Nephron progenitor cell (in vitro differentiated cells): ENCODE results near the gene PTPRQ.

Experiments used
- DNase-seq: peaks from one replicate; pipeline ENCODE4 v3.0.0; 2021
- H3K27ac Mint-ChIP-seq: 2 replicates; pipeline ENCODE4 v1.8.0; 2021; ENCODE audit warnings: mild to moderate bottlenecking, moderate library complexity, mixed read lengths
- H3K27me3 Mint-ChIP-seq: 2 replicates; pipeline ENCODE4 v1.8.0; 2021; ENCODE audit warnings: mild to moderate bottlenecking, low read depth, mixed read lengths; ENCODE audit not compliant: poor library complexity
- H3K36me3 Mint-ChIP-seq: 2 replicates; pipeline ENCODE4 v1.8.0; 2021; ENCODE audit warnings: low read depth, mixed read lengths
- H3K4me1 Mint-ChIP-seq: 2 replicates; pipeline ENCODE4 v1.8.0; 2021; ENCODE audit warnings: mixed read lengths
- H3K4me3 Mint-ChIP-seq: 2 replicates; pipeline ENCODE4 v1.8.0; 2021; ENCODE audit warnings: mild to moderate bottlenecking, moderate library complexity, mixed read lengths
- H3K9me3 Mint-ChIP-seq: 2 replicates; pipeline ENCODE4 v1.8.0; 2021; ENCODE audit warnings: mild to moderate bottlenecking, moderate library complexity, mixed read lengths
- CTCF ChIP-seq: fragments of 200-600 bp; sonication (generic); IDR thresholded peaks from 2 replicates; pipeline ENCODE4 v1.5.0; 2021; ENCODE audit warnings: antibody characterized with exemption

PTPRQ gene

GRCh38 chr12:80432061-80432460, 12.0 kb upstream of the PTPRQ start:
- Mint-ChIP-seq H3K4me1 (no peaks in the 10 kb centered on the region), H3K27me3 (no peaks in the 10 kb centered on the region), H3K36me3 (no peaks in the 10 kb centered on the region), H3K27ac (no peak overlapping the region), H3K9me3 (no peaks in the 10 kb centered on the region), H3K4me3 (no peak overlapping the region)
- no peak for DNase-seq
- no peak for TF ChIP-seq CTCF

GRCh38 chr12:80441921-80442320, 2.1 kb upstream of the PTPRQ start:
- Mint-ChIP-seq H3K27me3 (no peaks in the 10 kb centered on the region), H3K9me3 (no peaks in the 10 kb centered on the region), H3K4me3 (no peak overlapping the region), H3K36me3 (no peaks in the 10 kb centered on the region), H3K27ac (no peak overlapping the region), H3K4me1 (no peaks in the 10 kb centered on the region)
- DNase-seq: no peak
- no peak for TF ChIP-seq CTCF

- no peaks in the 10 kb centered on the region for H3K36me3 Mint-ChIP-seq
Measured at GRCh38 chr12:80442426-80443222, 1.4 kb upstream of the PTPRQ start.

GRCh38 chr12:80445083-80445793, 1.2 kb downstream of the PTPRQ start:
- Mint-ChIP-seq H3K27me3 (no peaks in the 10 kb centered on the region), H3K4me1 (no peaks in the 10 kb centered on the region), H3K9me3 (peaks cover 10% of the 10 kb centered on the region), H3K27ac (no peak overlapping the region), H3K36me3 (no peaks in the 10 kb centered on the region), H3K4me3 (no peak overlapping the region)
- no peak for TF ChIP-seq CTCF
- DNase-seq: no peak

More at GRCh38 chr12:80442426-80443222, 1.4 kb upstream of the PTPRQ start:
- TF ChIP-seq CTCF: no peak
- no peak overlapping the region for H3K4me3 Mint-ChIP-seq
- DNase-seq: no peak
- no peak overlapping the region for H3K27ac Mint-ChIP-seq
- no peaks in the 10 kb centered on the region for H3K27me3 Mint-ChIP-seq
- H3K9me3 Mint-ChIP-seq: no peaks in the 10 kb centered on the region
- no peaks in the 10 kb centered on the region for H3K4me1 Mint-ChIP-seq

- no peaks in the 10 kb centered on the region for H3K4me1 Mint-ChIP-seq
Measured at GRCh38 chr12:80456513-80456912, 12.5 kb downstream of the PTPRQ start.

More at GRCh38 chr12:80456513-80456912, 12.5 kb downstream of the PTPRQ start:
- Mint-ChIP-seq H3K4me3 (no peak overlapping the region), H3K27ac (no peak overlapping the region), H3K36me3 (no peaks in the 10 kb centered on the region), H3K27me3 (no peaks in the 10 kb centered on the region), H3K9me3 (peaks cover 15% of the 10 kb centered on the region)
- no peak for DNase-seq
- TF ChIP-seq CTCF: no peak
